ENCODE results near the gene MZT1. TPM values are rescaled to one million over a fixed set of nuclear protein-coding genes. Genes with fewer than 3 reads are reported as not detected.

The MZT1 gene
- polyA plus RNA-seq, 1 donor from 2014 or later = 48.0 TPM

Small RNAs within 50 kb of the gene (small RNA-seq; reads per million reads assigned to genes)
- gene RNU6-80P = 0 to 1.8 (median 0.03) reads per million in 3 experiments

Other genes starting within 250 kb of the MZT1 start
- gene BORA, start 294 bp upstream of the MZT1 start, polyA plus RNA-seq = 3.7 and 4.2 TPM in 2 replicates
- 41.5 and 46.3 TPM in 2 replicates for gene DIS3, start 54.3 kb upstream of the MZT1 start, polyA plus RNA-seq
- 16.7 and 42.4 TPM in 2 replicates for gene PIBF1, start 54.5 kb upstream of the MZT1 start, polyA plus RNA-seq

Measured in neural cell (in vitro differentiated cells).